Measurements from ENCODE around the gene NUDT1. TPM values are rescaled to one million over a fixed set of nuclear protein-coding genes. Genes with fewer than 3 reads are reported as not detected.

Gene NUDT1
- total RNA-seq, 1 donor from 2014 or later: 60.2 TPM

DNA sequence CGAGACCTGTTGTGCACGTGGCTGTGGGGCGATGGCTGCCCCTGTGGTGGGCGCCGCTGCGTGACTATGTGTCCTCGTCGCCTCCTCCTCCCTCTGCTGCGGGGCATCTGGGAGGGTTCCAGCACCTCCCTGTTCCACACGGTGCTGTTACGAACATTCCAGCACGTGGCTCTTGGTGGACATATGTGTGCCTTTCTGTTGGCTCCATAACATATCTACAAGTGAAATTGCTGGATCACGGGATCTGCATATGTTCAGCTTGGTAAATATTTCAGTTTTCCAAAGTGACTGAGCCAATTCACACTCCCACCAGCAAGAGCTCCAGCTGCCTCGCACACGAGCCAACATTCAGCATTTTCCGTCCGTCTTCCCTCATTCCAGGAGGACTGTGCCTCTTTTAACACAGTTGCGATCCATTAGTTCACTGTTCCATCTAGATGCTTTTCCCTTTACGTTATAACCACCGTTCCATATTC, 47.1 kb downstream of the NUDT1 start:
- Mint-ChIP-seq H3K27me3 (ENCODE audit: low read depth) (no peaks in the 10 kb centered on the region), H3K27ac (ENCODE audit: unreplicated experiment) (no peak overlapping the region), H3K36me3 (ENCODE audit: low read depth) (no peaks in the 10 kb centered on the region), H3K4me1 (no peaks in the 10 kb centered on the region), H3K9me3 (no peaks in the 10 kb centered on the region), H3K4me3 (no peak overlapping the region)
- DNase-seq (ENCODE audit: low read depth, low spot score): no peak
- TF ChIP-seq, protein P1, sequence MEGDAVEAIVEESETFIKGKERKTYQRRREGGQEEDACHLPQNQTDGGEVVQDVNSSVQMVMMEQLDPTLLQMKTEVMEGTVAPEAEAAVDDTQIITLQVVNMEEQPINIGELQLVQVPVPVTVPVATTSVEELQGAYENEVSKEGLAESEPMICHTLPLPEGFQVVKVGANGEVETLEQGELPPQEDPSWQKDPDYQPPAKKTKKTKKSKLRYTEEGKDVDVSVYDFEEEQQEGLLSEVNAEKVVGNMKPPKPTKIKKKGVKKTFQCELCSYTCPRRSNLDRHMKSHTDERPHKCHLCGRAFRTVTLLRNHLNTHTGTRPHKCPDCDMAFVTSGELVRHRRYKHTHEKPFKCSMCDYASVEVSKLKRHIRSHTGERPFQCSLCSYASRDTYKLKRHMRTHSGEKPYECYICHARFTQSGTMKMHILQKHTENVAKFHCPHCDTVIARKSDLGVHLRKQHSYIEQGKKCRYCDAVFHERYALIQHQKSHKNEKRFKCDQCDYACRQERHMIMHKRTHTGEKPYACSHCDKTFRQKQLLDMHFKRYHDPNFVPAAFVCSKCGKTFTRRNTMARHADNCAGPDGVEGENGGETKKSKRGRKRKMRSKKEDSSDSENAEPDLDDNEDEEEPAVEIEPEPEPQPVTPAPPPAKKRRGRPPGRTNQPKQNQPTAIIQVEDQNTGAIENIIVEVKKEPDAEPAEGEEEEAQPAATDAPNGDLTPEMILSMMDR (conservative IDR thresholded peaks at IDR 0.05): no peak

DNA sequence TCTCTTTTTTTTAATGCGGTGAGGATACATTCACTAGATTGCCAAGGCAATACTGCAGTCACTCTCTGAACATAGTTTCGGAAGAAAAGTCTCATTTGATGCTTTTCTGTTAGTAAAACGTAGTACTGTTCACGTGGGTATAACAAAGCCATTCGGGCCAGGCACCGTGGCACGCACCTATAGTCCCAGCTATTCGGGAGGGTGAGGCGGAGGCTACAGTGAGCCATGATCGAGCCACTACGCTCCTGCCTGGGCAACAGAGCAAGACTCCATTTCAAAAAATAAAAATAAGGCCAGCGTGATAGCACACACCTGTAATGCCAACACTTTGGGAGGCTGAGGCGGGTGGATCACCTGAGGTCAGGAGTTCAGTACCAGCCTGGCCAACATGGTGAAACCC, 47.6 kb downstream of the NUDT1 start:
- DNase-seq (ENCODE audit: low read depth, low spot score): no peak
- Mint-ChIP-seq H3K9me3 (no peaks in the 10 kb centered on the region), H3K36me3 (ENCODE audit: low read depth) (no peaks in the 10 kb centered on the region), H3K4me1 (no peaks in the 10 kb centered on the region), H3K27ac (ENCODE audit: unreplicated experiment) (no peak overlapping the region), H3K4me3 (no peak overlapping the region), H3K27me3 (ENCODE audit: low read depth) (no peaks in the 10 kb centered on the region)
- TF ChIP-seq, protein P1 (conservative IDR thresholded peaks at IDR 0.05): no peak

DNA sequence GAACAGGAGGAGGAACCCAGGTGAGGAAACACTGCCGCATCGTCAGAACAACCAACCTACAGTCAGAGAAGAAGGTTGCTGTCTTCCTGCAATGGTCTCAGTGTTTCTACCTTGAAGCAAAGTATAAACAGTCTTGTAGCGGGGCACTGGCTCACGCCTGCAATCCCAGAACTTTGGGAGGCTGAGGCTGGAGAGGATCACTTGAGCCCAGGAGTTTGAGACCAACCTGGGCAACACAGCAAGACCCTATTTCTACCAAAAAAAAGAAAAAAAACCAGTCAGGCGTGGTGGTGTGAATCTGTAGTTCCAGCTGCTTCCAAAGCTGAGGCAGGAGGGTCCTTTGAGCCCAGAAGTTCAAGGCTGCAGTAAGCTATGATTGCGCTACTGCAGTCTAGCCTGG, 48.9 kb downstream of the NUDT1 start:
- Mint-ChIP-seq H3K4me3 (no peak overlapping the region), H3K27me3 (ENCODE audit: low read depth) (no peaks in the 10 kb centered on the region), H3K27ac (ENCODE audit: unreplicated experiment) (no peak overlapping the region), H3K4me1 (no peaks in the 10 kb centered on the region), H3K36me3 (ENCODE audit: low read depth) (no peaks in the 10 kb centered on the region), H3K9me3 (no peaks in the 10 kb centered on the region)
- TF ChIP-seq, protein P1 (conservative IDR thresholded peaks at IDR 0.05): no peak
- no peak for DNase-seq (ENCODE audit: low read depth, low spot score)

DNA sequence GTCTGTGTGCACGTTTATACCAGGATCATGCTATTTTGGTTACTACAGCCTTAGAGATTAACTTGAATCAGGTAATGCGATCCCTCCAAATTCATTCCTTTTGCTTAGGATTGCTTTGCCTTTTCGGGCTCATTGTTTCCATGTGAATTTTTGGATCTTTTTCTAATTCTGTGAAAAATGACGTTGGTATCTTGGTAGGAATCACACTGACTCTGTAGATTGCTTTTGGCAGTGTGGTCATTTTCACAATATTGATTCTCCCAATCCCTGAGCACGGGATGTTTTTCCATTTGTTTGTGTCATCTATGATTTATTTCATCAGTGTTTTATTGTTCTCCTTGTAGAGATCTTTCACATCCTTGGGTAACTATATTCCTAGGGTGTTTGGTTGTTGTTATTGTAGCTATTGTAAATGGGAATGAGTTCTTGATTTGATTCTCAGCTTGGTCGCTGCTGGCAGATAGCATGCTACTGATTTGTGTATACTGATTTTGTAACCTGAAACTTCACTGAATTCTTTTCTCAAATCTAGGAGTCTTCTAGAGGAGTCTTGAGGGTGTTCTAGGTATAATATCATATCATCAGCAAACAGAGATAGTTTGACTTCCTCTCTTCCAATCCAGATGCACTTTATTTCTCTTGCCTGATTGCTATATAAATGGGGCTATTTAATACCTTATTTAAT, 54.1 kb downstream of the NUDT1 start:
- Mint-ChIP-seq H3K4me3 (no peak overlapping the region), H3K27ac (ENCODE audit: unreplicated experiment) (no peak overlapping the region), H3K27me3 (ENCODE audit: low read depth) (no peaks in the 10 kb centered on the region), H3K9me3 (no peaks in the 10 kb centered on the region), H3K36me3 (ENCODE audit: low read depth) (no peaks in the 10 kb centered on the region), H3K4me1 (peaks cover 11% of the 10 kb centered on the region)
- no peak for DNase-seq (ENCODE audit: low read depth, low spot score)
- TF ChIP-seq, protein P1 (conservative IDR thresholded peaks at IDR 0.05): no peak

DNA sequence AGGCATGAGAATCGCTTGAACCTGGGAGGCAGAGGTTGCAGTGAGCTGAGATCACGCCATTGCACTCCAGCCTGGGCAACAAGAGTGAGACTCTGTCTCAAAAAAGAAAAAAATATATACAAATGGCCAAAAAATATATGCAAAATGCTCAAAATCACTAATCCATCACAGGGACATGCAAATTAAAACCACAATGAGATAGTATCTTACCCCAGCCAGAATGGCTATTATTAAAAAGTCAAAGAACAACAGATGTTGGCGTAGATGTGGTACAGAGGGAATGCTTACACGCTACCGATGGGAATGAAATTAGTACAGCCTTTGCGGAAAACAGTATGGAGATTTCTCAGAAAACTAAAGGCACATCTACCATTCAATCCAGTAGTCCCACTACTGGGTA, 54.8 kb downstream of the NUDT1 start:
- Mint-ChIP-seq H3K27ac (ENCODE audit: unreplicated experiment) (no peak overlapping the region), H3K4me1 (peaks cover 17% of the 10 kb centered on the region), H3K9me3 (peaks cover 2% of the 10 kb centered on the region), H3K36me3 (ENCODE audit: low read depth) (no peaks in the 10 kb centered on the region), H3K4me3 (no peak overlapping the region), H3K27me3 (ENCODE audit: low read depth) (no peaks in the 10 kb centered on the region)
- DNase-seq (ENCODE audit: low read depth, low spot score): no peak
- TF ChIP-seq, protein P1 (conservative IDR thresholded peaks at IDR 0.05): no peak
